Uterus (tissue), 4 donors: ENCODE data around the gene CDAN1. TPM values are rescaled to one million over a fixed set of nuclear protein-coding genes. Genes with fewer than 3 reads are reported as not detected.
"Not testable (repeated sequence)": the region's sequence is repeated elsewhere in the genome, so short reads cannot be mapped to it uniquely, and the experiment has no call there.

Experiments used
- DNase-seq, 2 donors: peaks; one replicate each; pipeline ENCODE4 v3.0.0-alpha.2; 2019 to 2020
- H3K27ac ChIP-seq, 2 donors: fragments of 200-600 bp; sonication (generic); 1 replicate in 1 of 2; 2 replicates in 1 of 2; pipeline ENCODE4 v1.5.1; 2016 to 2018
- H3K27me3 ChIP-seq, 2 donors: fragments of 200-600 bp; sonication (generic); one replicate each; pipeline ENCODE4 v1.5.1; 2018 to 2019; ENCODE audit warnings: control low read depth in 1 of 2
- H3K36me3 ChIP-seq, 2 donors: fragments of 200-600 bp; sonication (generic); one replicate each; pipeline ENCODE4 v1.5.1; 2019; ENCODE audit warnings: control low read depth in 1 of 2
- H3K4me1 ChIP-seq, 2 donors: fragments of 200-600 bp; sonication (generic); one replicate each; pipeline ENCODE4 v1.5.1; 2018 to 2019; ENCODE audit warnings: control low read depth in 1 of 2
- H3K4me3 ChIP-seq, 2 donors: fragments of 200-600 bp; sonication (generic); 1 replicate in 1 of 2; 2 replicates in 1 of 2; pipeline ENCODE4 v1.5.1; 2018 to 2019; ENCODE audit warnings: mild to moderate bottlenecking in 1 of 2
- H3K9me3 ChIP-seq, 2 donors: fragments of 200-600 bp; sonication (generic); one replicate each; pipeline ENCODE4 v1.5.1; 2019; ENCODE audit warnings: control low read depth in 1 of 2
- CTCF ChIP-seq, 4 experiments: fragments of 200-600 bp in 2 of 4; fragments of 450-650 bp in 2 of 4; sonication (generic) in 2 of 4; IDR thresholded peaks; one replicate each; pipeline ENCODE4 v1.5.1; 2016 to 2019; ENCODE audit warnings: antibody characterized with exemption in 4 of 4, mild to moderate bottlenecking in 2 of 4, moderate library complexity in 1 of 4
- POLR2A ChIP-seq, 2 donors: fragments of 450-650 bp; IDR thresholded peaks; one replicate each; pipeline ENCODE4 v1.6.1; 2016; ENCODE audit warnings: antibody characterized with exemption in 2 of 2, mild to moderate bottlenecking in 1 of 2, moderate library complexity in 1 of 2
- intact Hi-C: fragments of 100-400 bp; cut with DNase I; formaldehyde crosslinking; loops from one replicate; pipeline ENCODE4 v1.15.1; 2023; ENCODE audit warnings: low total_unique reads
- total RNA-seq, 4 donors: library from RNA; depleted of rRNA in 3 of 4; stranded (reverse); fragments of >200 nt in 3 of 4; gene quantifications; one replicate each; pipeline versions ENCODE4 v1.1.0 to v1.2.4, GENCODE V29; 2014 to 2023
- donor health status: DM: yes; HTN: yes; CAD: no.

CDAN1 gene
- total RNA-seq, 4 donors from 2014 or later: 11.3 to 31.2 (median 19.5) TPM

DNA sequence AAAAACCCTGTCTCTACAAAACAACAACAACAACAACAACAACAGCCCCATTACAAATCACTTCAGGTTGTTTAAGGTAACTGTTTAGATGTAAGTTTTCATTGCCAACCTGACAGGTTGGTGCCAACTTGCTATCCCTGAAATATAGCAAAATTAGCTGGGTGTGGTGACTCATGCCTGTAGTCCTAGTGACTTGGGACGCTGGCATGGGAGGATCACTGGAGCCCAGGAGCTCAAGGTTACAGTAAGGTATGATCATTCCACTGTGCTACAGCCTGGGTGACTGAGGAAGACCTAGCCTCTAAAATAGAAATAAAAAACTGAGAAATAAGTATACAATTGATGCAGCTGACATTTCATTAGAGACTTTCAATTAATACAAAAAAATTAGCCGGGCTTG lies 36.0 kb upstream of the CDAN1 start:
- H3K4me1 ChIP-seq: no peaks in the 10 kb centered on the region
- no peak for DNase-seq
- no peaks in the 10 kb centered on the region for H3K36me3 ChIP-seq
- TF ChIP-seq CTCF (IDR thresholded peaks at IDR 0.05) (no peak), POLR2A (IDR thresholded peaks at IDR 0.05) (no peak)
- no peak overlapping the region for H3K4me3 ChIP-seq
- no peaks in the 10 kb centered on the region for H3K27me3 ChIP-seq
- H3K9me3 ChIP-seq: no peaks in the 10 kb centered on the region
- intact Hi-C loops: no loop called here
- no peak overlapping the region for H3K27ac ChIP-seq

DNA sequence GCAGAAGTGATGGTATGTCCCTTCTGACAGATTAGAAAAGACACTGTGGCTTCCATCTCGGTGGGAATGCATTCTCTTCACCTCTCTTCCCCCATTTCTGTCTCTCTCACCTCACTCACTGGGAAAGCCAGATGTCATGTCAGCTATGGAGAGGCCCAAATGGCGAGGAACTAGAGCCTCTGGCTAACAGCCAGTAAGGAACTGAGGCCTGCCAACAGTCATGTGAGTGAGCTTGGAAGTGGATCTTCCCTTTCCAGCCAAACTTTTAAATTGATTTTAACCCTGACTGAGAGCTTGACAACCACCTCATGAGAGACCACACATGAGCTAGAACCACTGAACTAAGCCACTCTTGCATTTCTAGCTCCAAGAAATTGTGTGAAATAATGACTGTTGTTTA lies 35.2 kb upstream of the CDAN1 start:
- H3K36me3 ChIP-seq: no peaks in the 10 kb centered on the region
- intact Hi-C loops: no loop called here

GRCh38 chr15:42766109-42766508 lies 29.2 kb upstream of the CDAN1 start:
- DNase-seq, H3K27ac ChIP-seq, intact Hi-C loops, H3K4me3 ChIP-seq, H3K36me3 ChIP-seq, H3K27me3 ChIP-seq, H3K4me1 ChIP-seq, H3K9me3 ChIP-seq: not testable (repeated sequence)

More for the DNA sequence above, 35.2 kb upstream of the CDAN1 start:
- peak in 1 of 2 donors; percentile 28 for DNase-seq
- TF ChIP-seq CTCF (IDR thresholded peaks at IDR 0.05): no peak
- no peak for TF ChIP-seq POLR2A (IDR thresholded peaks at IDR 0.05)
- no peaks in the 10 kb centered on the region for H3K4me1 ChIP-seq
- H3K27me3 ChIP-seq: no peaks in the 10 kb centered on the region
- H3K27ac ChIP-seq: no peak overlapping the region
- H3K4me3 ChIP-seq: no peak overlapping the region
- H3K9me3 ChIP-seq: no peaks in the 10 kb centered on the region

GRCh38 chr15:42764154-42764731 lies 27.3 kb upstream of the CDAN1 start:
- H3K27me3 ChIP-seq, H3K4me3 ChIP-seq, H3K36me3 ChIP-seq, H3K27ac ChIP-seq, intact Hi-C loops, H3K4me1 ChIP-seq, DNase-seq: not testable (repeated sequence)
- H3K9me3 ChIP-seq: peaks cover 0 to 14% of the 10 kb centered on the region in 2 donors

- H3K27ac ChIP-seq, DNase-seq, H3K4me3 ChIP-seq, H3K4me1 ChIP-seq, intact Hi-C loops, H3K27me3 ChIP-seq, H3K36me3 ChIP-seq: not testable (repeated sequence)
- H3K9me3 ChIP-seq: peaks cover 0 to 14% of the 10 kb centered on the region in 2 donors
Observed at GRCh38 chr15:42761813-42762212, 24.9 kb upstream of the CDAN1 start.

DNA sequence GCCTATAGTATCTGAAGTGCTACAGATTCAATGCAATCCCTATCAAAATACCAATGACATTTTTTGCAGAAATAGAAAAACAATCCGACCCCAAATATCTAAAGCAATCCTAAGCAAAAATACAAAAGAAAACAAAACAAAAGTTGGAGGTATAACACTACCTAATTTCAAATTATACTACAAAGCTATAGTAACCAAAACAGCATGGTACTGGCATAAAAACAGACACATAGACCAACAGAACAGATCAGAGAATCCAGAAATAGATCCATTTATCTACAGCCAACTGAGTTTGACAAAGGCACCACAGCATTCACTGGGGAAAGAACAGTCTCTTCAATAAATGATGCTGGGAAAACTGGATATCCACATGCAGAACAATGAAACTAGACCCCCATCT lies 23.8 kb upstream of the CDAN1 start:
- Histone ChIP-seq H3K9me3 (peaks cover 0 to 14% of the 10 kb centered on the region in 2 donors), H3K4me1 (no peaks in the 10 kb centered on the region), H3K27ac (no peak overlapping the region), H3K27me3 (no peaks in the 10 kb centered on the region), H3K36me3 (no peaks in the 10 kb centered on the region), H3K4me3 (no peak overlapping the region)
- no peak for DNase-seq
- intact Hi-C loops: no loop called here
- TF ChIP-seq CTCF (IDR thresholded peaks at IDR 0.05) (no peak), POLR2A (IDR thresholded peaks at IDR 0.05) (no peak)

- Histone ChIP-seq H3K4me3 (no peak overlapping the region), H3K4me1 (no peaks in the 10 kb centered on the region), H3K9me3 (peaks cover 0 to 14% of the 10 kb centered on the region in 2 donors), H3K27ac (no peak overlapping the region), H3K27me3 (no peaks in the 10 kb centered on the region), H3K36me3 (no peaks in the 10 kb centered on the region)
- TF ChIP-seq POLR2A (IDR thresholded peaks at IDR 0.05) (no peak), CTCF (IDR thresholded peaks at IDR 0.05) (no peak)
- no peak for DNase-seq
- intact Hi-C loops: no loop called here
Observed at GRCh38 chr15:42759093-42759492, 22.2 kb upstream of the CDAN1 start.
